H1 (cell line): ENCODE measurements around the gene RGL1. TPM values are rescaled to one million over a fixed set of nuclear protein-coding genes. Genes with fewer than 3 reads are reported as not detected.

ENCODE experiments used
- polyA plus RNA-seq, 7 experiments: library from polyadenylated mRNA; depleted of rRNA in 3 of 7; stranded (reverse) in 5 of 7; unstranded in 2 of 7; fragments of >200 nt in 5 of 7; fragments of 200-250 nt in 2 of 7; gene quantifications; 1 replicate in 5 of 7; 2 replicates in 1 of 7; 4 replicates in 1 of 7; pipeline versions ENCODE4 v1.2.1 to v1.2.3, GENCODE V29; 2011 to 2013; ENCODE audit warnings: missing spikeins in 2 of 7, mixed read lengths in 2 of 7
- total RNA-seq: library from RNA; stranded (reverse); fragmentation: NEBNext Ultra II Directional; extraction: Animal tissue kit (Norgen Biotek cat#: 25700); gene quantifications from 2 replicates; pipeline ENCODE4 v1.2.1, GENCODE V29; 2021

RGL1 gene
- total and polyA plus RNA-seq, 2 of the 8 experiments (the other 6 are each of a cell fraction or from before 2014, with no cell fraction given), result 0.98 to 2.4 TPM

Other genes starting within 250 kb of the RGL1 start
- gene NCF2, start 214.7 kb upstream of the RGL1 start, total RNA-seq, result not detected in 2 replicates
- 0.03 TPM in 1 of 2 replicates, not detected in the other for gene NCF2, start 214.7 kb upstream of the RGL1 start, polyA plus RNA-seq (2011; rRNA removed)
- gene ARPC5, start 169.3 kb upstream of the RGL1 start, total RNA-seq, result 58.9 and 60.8 TPM in 2 replicates
- 15.1 and 24.0 TPM in 2 replicates for gene ARPC5, start 169.3 kb upstream of the RGL1 start, polyA plus RNA-seq (2011; rRNA removed)
- gene APOBEC4, start 151.8 kb upstream of the RGL1 start, total RNA-seq, result not detected in 2 replicates
- not detected in 2 replicates for gene APOBEC4, start 151.8 kb upstream of the RGL1 start, polyA plus RNA-seq (2011; rRNA removed)
- 4.6 TPM in 2 replicates for gene COLGALT2, start 232.6 kb downstream of the RGL1 start, total RNA-seq
- 2.1 and 2.5 TPM in 2 replicates for gene COLGALT2, start 232.6 kb downstream of the RGL1 start, polyA plus RNA-seq (2011; rRNA removed)
- gene TSEN15, start 246.6 kb downstream of the RGL1 start, total RNA-seq, result 28.2 and 31.4 TPM in 2 replicates
- gene TSEN15, start 246.6 kb downstream of the RGL1 start, polyA plus RNA-seq (2011; rRNA removed), result 19.2 and 23.4 TPM in 2 replicates